HepG2 (cell line): Measurements from ENCODE around the gene TBC1D7. TPM values are rescaled to one million over a fixed set of nuclear protein-coding genes. Genes with fewer than 3 reads are reported as not detected.

Source experiments
- ATAC-seq: fragments of 200-7000 bp; cut with Tn5 transposase; 3 replicates; pipeline ENCODE4 v1.9.1; 2020; ENCODE audit warnings: mild to moderate bottlenecking, moderate library complexity
- BruUV-seq: library from RNA; stranded (reverse); fragments of 400-500 nt; replicated peaks from 2 replicates; lab custom pipeline; 2021; lab: Mats Ljungman, UMichigan
- CTCF ChIA-PET: fragments of 300-600 bp; formaldehyde crosslinking; extraction: SDS; loops from one replicate; lab custom pipeline; 2021; ENCODE audit warnings: low total read pairs, inconsistent platforms, low intra/inter-chr PET ratio; lab: Yijun Ruan, JAX
- POLR2A ChIA-PET: fragments of 350-600 bp; sonication (Branson Sonifier 250); formaldehyde crosslinking; loops from one replicate; lab custom pipeline; 2020; ENCODE audit warnings: antibody characterized with exemption, inconsistent platforms; lab: Yijun Ruan, JAX
- DNase-seq: peaks from one replicate; pipeline ENCODE4 v3.0.0-alpha.2; 2015; ENCODE audit warnings: low spot score
- FAIRE-seq: peaks from 3 replicates; lab custom pipeline; 2011; peaks lifted over from hg19 to GRCh38; lab: Jason Lieb, UNC
- H2AFZ ChIP-seq: one replicate; pipeline ENCODE4 v1.6.1; 2011; ENCODE audit warnings: low read length, inconsistent platforms
- H3K27ac ChIP-seq: fragments of 300-600 bp; 3 replicates; pipeline ENCODE4 v1.8.0; 2011; ENCODE audit warnings: mixed run types, mild to moderate bottlenecking, mixed read lengths, low read length, inconsistent platforms; ENCODE audit not compliant: insufficient read depth; ENCODE audit errors: extremely low read length
- H3K27me3 ChIP-seq, 2 experiments: fragments of 200-600 bp in 1 of 2; 2 replicates in 1 of 2; 3 replicates in 1 of 2; pipeline versions ENCODE4 v1.6.0 to v1.8.0; 2011; ENCODE audit warnings: low read length in 2 of 2, mild to moderate bottlenecking in 2 of 2, moderate library complexity in 2 of 2, inconsistent platforms in 1 of 2; ENCODE audit not compliant: insufficient read depth in 2 of 2, control insufficient read depth in 1 of 2
- H3K36me3 ChIP-seq, 2 experiments: fragments of 200-600 bp in 1 of 2; replicated peaks in 1 of 2; 2 replicates in 1 of 2; 3 replicates in 1 of 2; pipeline versions ENCODE4 v1.5.1 to v1.8.0; 2011; ENCODE audit warnings: low read length in 2 of 2, inconsistent platforms in 1 of 2; ENCODE audit not compliant: insufficient read depth in 2 of 2, control insufficient read depth in 1 of 2
- H3K4me1 ChIP-seq: 2 replicates; pipeline ENCODE4 v1.5.1; 2012; ENCODE audit warnings: low read length, inconsistent platforms; ENCODE audit not compliant: insufficient read depth
- H3K4me2 ChIP-seq: 2 replicates; pipeline ENCODE4 v1.6.0; 2011; ENCODE audit warnings: low read depth, low read length, inconsistent platforms
- H3K4me3 ChIP-seq, 3 experiments: fragments of 200-600 bp in 1 of 3; sonication (generic), shearing (Covaris generic) in 1 of 3; replicated peaks in 1 of 3; 2 replicates each; pipeline ENCODE4 v1.5.1; 2011 to 2016; ENCODE audit warnings: low read length in 3 of 3, inconsistent platforms in 2 of 3, low read depth in 2 of 3, mild to moderate bottlenecking in 2 of 3, control low read depth in 1 of 3, mixed read lengths in 1 of 3; ENCODE audit not compliant: insufficient read depth in 1 of 3
- H3K79me2 ChIP-seq: one replicate; pipeline ENCODE4 v1.6.1; 2011; ENCODE audit warnings: low read length, inconsistent platforms; ENCODE audit not compliant: insufficient read depth
- H3K9ac ChIP-seq: 2 replicates; pipeline ENCODE4 v1.6.0; 2011; ENCODE audit warnings: mild to moderate bottlenecking, low read depth, low read length, inconsistent platforms; ENCODE audit not compliant: insufficient read depth
- H3K9me3 ChIP-seq: 2 replicates; pipeline ENCODE4 v1.5.1; 2012; ENCODE audit warnings: mild to moderate bottlenecking, low read length
- H4K20me1 ChIP-seq: 2 replicates; pipeline ENCODE4 v1.6.0; 2011; ENCODE audit warnings: inconsistent platforms, mild to moderate bottlenecking, low read length, moderate library complexity; ENCODE audit not compliant: insufficient read depth
- HMGA1 ChIP-seq: sonication (generic); formaldehyde crosslinking; conservative IDR thresholded peaks from 2 replicates; pipeline ENCODE4 v1.4.0; 2020; ENCODE audit warnings: missing genetic modification reagents
- MEIS2 ChIP-seq: sonication (generic); formaldehyde crosslinking; IDR thresholded peaks from 2 replicates; pipeline ENCODE4 v1.9.0; 2021; ENCODE audit warnings: mild to moderate bottlenecking, missing genetic modification reagents
- REPIN1 ChIP-seq: sonication (generic); formaldehyde crosslinking; IDR thresholded peaks from 2 replicates; pipeline ENCODE4 v1.8.0; 2022; ENCODE audit warnings: missing genetic modification reagents, low read depth, mild to moderate bottlenecking, borderline replicate concordance
- SMAD1 ChIP-seq: sonication (generic); formaldehyde crosslinking; IDR thresholded peaks from 2 replicates; pipeline ENCODE4 v1.4.0; 2020; ENCODE audit warnings: missing genetic modification reagents, low read depth, mild to moderate bottlenecking, borderline replicate concordance
- WIZ ChIP-seq: sonication (generic); formaldehyde crosslinking; IDR thresholded peaks from 2 replicates; pipeline ENCODE4 v1.5.1; 2020; ENCODE audit warnings: mild to moderate bottlenecking, missing genetic modification reagents
- ZNF629 ChIP-seq: sonication (generic); formaldehyde crosslinking; conservative IDR thresholded peaks from 2 replicates; pipeline ENCODE4 v1.5.0; 2020; ENCODE audit warnings: missing genetic modification reagents
- ZNF75D ChIP-seq: sonication (generic); formaldehyde crosslinking; IDR thresholded peaks from 2 replicates; pipeline ENCODE4 v1.8.1; 2023; ENCODE audit warnings: missing genetic modification reagents, mild to moderate bottlenecking, borderline replicate concordance
- WGBS: methylation state at CpG from one replicate; pipeline ENCODE4 v1.1.6; 2017; ENCODE audit warnings: low lambda C conversion rate; 5-methylcytosine and 5-hydroxymethylcytosine counted together
- in situ Hi-C: cut with HindIII; loops from 2 replicates; pipeline ENCODE4 v1.10.0; 2017; ENCODE audit warnings: low pct_unique_long_range_greater_than_20kb; ENCODE audit not compliant: extremely low pct_ligation_motif_present
- intact Hi-C: fragments of 100-400 bp; cut with micrococcal nuclease; formaldehyde crosslinking; loops from one replicate; pipeline ENCODE4 v1.10.0; 2022; ENCODE audit not compliant: unreplicated experiment
- polyA plus RNA-seq, 8 experiments: library from polyadenylated mRNA; depleted of rRNA in 3 of 8; stranded (reverse) in 7 of 8; unstranded in 1 of 8; fragments of >200 nt; fragmentation: Illumina TruSeq in 4 of 8; extraction: Trizol in 4 of 8; gene quantifications; 2 replicates each; pipeline versions ENCODE4 v1.2.1 to v1.2.3, GENCODE V29; 2011 to 2016; ENCODE audit warnings: low read depth in 4 of 8, missing spikeins in 1 of 8, mixed read lengths in 1 of 8; ENCODE audit not compliant: insufficient read depth in 1 of 8
- total RNA-seq, 5 experiments: library from RNA; depleted of rRNA; stranded (reverse); fragments of >200 nt; fragmentation: Illumina TruSeq; extraction: Trizol; gene quantifications; 2 replicates each; pipeline ENCODE4 v1.2.3, GENCODE V29; 2016; ENCODE audit warnings: low read depth in 1 of 5
- TF ChIP-seq, protein P1 (sequence below): sonication (generic); formaldehyde crosslinking; IDR thresholded peaks from 2 replicates; pipeline ENCODE4 v1.8.1; 2023; ENCODE audit warnings: mild to moderate bottlenecking, missing genetic modification reagents
- TF ChIP-seq, protein P2 (sequence below): sonication (generic); formaldehyde crosslinking; IDR thresholded peaks from 2 replicates; pipeline ENCODE4 v1.4.0; 2020; ENCODE audit warnings: missing genetic modification reagents
- TF ChIP-seq, protein P3 (sequence below), 2 experiments: sonication (generic) in 1 of 2; formaldehyde crosslinking in 1 of 2; IDR thresholded peaks; 2 replicates each; pipeline versions ENCODE4 v1.4.0 to v1.6.1; 2016 to 2020; ENCODE audit warnings: borderline replicate concordance in 1 of 2, low read depth in 1 of 2, mild to moderate bottlenecking in 1 of 2, missing genetic modification reagents in 1 of 2

Gene TBC1D7
- total and polyA plus RNA-seq, 2 of the 13 experiments (the other 11 are each of a cell fraction or from before 2014, with no cell fraction given): 23.3 to 30.8 TPM

DNA sequence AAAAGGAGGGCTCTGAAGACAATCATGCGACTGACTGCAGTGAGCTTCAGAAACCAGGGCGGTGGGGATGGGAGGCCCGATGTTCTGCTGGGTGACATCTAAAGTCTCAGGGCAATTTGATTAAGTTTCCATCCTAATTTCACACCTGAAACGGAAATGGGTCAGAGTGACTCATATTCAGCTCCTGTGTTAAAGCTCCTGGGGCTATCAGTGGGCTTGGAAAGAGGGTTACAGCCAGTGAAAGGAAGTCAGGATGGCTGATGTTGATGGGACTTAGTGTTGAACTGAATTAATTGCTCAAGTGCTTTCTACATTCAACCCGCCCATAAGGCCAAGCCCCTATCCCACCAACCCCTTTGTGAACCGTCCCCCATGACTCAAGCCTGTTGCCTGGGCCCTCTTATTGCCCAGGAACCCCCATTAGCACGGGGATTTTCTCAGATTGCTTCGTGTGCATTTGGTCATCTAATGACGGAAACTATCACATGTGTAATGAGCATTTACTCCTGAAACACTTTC is 47.1 kb upstream of the TBC1D7 start:
- H3K27ac ChIP-seq: no peak overlapping the region
- no peak overlapping the region for H3K9ac ChIP-seq
- no peak overlapping the region for H2AFZ ChIP-seq
- no peaks in the 10 kb centered on the region for H3K9me3 ChIP-seq
- ATAC-seq (no peak), FAIRE-seq (no peak), DNase-seq (no peak)
- peaks cover 12% of the 10 kb centered on the region for H3K4me1 ChIP-seq
- intact Hi-C loops: no loop called here
- no peaks in the 10 kb centered on the region for H4K20me1 ChIP-seq
- H3K4me2 ChIP-seq: no peak overlapping the region
- no peaks in the 10 kb centered on the region for H3K27me3 ChIP-seq
- 97% methylated on average over 9 of the region's 9 CpGs for WGBS
- CTCF ChIA-PET: no interaction called here
- H3K36me3 ChIP-seq: no peaks in the 10 kb centered on the region
- no peaks in the 10 kb centered on the region for H3K79me2 ChIP-seq
- POLR2A ChIA-PET: no interaction called here
- BruUV-seq: no TSS peak
- H3K4me3 ChIP-seq: no peak overlapping the region
- in situ Hi-C loops: no loop called here
- TF ChIP-seq ZNF75D (CRISPR knock-in tag) (no peak), REPIN1 (CRISPR knock-in tag) (no peak), WIZ (no peak), SMAD1 (no peak), HMGA1 (CRISPR knock-in tag) (no peak), ZNF629 (CRISPR knock-in tag) (no peak), MEIS2 (CRISPR knock-in tag) (no peak)
- TF ChIP-seq, protein P1, sequence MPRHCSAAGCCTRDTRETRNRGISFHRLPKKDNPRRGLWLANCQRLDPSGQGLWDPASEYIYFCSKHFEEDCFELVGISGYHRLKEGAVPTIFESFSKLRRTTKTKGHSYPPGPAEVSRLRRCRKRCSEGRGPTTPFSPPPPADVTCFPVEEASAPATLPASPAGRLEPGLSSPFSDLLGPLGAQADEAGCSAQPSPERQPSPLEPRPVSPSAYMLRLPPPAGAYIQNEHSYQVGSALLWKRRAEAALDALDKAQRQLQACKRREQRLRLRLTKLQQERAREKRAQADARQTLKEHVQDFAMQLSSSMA (CRISPR knock-in tag): no peak
- TF ChIP-seq, protein P2, sequence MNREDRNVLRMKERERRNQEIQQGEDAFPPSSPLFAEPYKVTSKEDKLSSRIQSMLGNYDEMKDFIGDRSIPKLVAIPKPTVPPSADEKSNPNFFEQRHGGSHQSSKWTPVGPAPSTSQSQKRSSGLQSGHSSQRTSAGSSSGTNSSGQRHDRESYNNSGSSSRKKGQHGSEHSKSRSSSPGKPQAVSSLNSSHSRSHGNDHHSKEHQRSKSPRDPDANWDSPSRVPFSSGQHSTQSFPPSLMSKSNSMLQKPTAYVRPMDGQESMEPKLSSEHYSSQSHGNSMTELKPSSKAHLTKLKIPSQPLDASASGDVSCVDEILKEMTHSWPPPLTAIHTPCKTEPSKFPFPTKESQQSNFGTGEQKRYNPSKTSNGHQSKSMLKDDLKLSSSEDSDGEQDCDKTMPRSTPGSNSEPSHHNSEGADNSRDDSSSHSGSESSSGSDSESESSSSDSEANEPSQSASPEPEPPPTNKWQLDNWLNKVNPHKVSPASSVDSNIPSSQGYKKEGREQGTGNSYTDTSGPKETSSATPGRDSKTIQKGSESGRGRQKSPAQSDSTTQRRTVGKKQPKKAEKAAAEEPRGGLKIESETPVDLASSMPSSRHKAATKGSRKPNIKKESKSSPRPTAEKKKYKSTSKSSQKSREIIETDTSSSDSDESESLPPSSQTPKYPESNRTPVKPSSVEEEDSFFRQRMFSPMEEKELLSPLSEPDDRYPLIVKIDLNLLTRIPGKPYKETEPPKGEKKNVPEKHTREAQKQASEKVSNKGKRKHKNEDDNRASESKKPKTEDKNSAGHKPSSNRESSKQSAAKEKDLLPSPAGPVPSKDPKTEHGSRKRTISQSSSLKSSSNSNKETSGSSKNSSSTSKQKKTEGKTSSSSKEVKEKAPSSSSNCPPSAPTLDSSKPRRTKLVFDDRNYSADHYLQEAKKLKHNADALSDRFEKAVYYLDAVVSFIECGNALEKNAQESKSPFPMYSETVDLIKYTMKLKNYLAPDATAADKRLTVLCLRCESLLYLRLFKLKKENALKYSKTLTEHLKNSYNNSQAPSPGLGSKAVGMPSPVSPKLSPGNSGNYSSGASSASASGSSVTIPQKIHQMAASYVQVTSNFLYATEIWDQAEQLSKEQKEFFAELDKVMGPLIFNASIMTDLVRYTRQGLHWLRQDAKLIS (CRISPR knock-in tag): no peak
- TF ChIP-seq, protein P3, sequence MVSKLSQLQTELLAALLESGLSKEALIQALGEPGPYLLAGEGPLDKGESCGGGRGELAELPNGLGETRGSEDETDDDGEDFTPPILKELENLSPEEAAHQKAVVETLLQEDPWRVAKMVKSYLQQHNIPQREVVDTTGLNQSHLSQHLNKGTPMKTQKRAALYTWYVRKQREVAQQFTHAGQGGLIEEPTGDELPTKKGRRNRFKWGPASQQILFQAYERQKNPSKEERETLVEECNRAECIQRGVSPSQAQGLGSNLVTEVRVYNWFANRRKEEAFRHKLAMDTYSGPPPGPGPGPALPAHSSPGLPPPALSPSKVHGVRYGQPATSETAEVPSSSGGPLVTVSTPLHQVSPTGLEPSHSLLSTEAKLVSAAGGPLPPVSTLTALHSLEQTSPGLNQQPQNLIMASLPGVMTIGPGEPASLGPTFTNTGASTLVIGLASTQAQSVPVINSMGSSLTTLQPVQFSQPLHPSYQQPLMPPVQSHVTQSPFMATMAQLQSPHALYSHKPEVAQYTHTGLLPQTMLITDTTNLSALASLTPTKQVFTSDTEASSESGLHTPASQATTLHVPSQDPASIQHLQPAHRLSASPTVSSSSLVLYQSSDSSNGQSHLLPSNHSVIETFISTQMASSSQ (IDR thresholded peaks at IDR 0.05; ENCODE audit: low read depth): no peak
- TF ChIP-seq, protein P3 (CRISPR knock-in tag; IDR thresholded peaks at IDR 0.05; ENCODE audit: borderline replicate concordance): no peak
